ENCODE data around the gene NAMPT. TPM values are rescaled to one million over a fixed set of nuclear protein-coding genes. Genes with fewer than 3 reads are reported as not detected.
"Not testable (repeated sequence)": the region's sequence is repeated elsewhere in the genome, so short reads cannot be mapped to it uniquely, and the experiment has no call there.

The NAMPT gene
- total RNA-seq, 1 donor: 47.9 TPM

- DNase-seq (ENCODE audit: low read depth in 2 of 3, low spot score in 2 of 3): no peak
Measured at GRCh38 chr7:106238830-106239229, 46.0 kb downstream of the NAMPT start.

GRCh38 chr7:106236065-106236464 is 48.7 kb downstream of the NAMPT start:
- DNase-seq (ENCODE audit: low read depth in 2 of 3, low spot score in 2 of 3): no peak

DNA sequence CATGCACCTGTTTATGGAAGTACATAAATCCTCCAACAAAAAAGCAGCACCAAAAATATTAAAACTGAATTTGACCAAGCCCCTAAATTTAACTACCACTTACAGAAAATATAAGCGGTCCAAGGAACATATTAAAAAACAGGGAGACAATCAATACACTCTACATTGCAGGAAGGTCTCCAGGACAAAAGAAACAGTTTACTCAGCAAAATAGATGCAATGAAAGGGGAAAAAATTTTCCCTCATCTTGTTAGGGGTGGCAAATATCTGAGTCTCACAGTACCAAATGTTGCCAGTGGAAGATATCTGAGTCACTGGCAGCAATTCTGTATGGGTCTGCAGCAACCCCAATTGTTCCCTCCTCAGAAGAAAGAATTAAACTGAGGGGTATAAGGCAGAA is 50.4 kb downstream of the NAMPT start:
- DNase-seq (ENCODE audit: low read depth in 2 of 3, low spot score in 2 of 3): no peak

- DNase-seq (ENCODE audit: low read depth in 2 of 3, low spot score in 2 of 3): no peak
Measured at GRCh38 chr7:106231856-106232490, 52.8 kb downstream of the NAMPT start.

GRCh38 chr7:106225856-106226255 is 58.9 kb downstream of the NAMPT start:
- no peak for DNase-seq (ENCODE audit: low read depth in 2 of 3, low spot score in 2 of 3)

GRCh38 chr7:106224797-106225196 is 60.0 kb downstream of the NAMPT start:
- no peak for DNase-seq (ENCODE audit: low read depth in 2 of 3, low spot score in 2 of 3)

GRCh38 chr7:106223156-106223555 is 61.6 kb downstream of the NAMPT start:
- no peak for DNase-seq (ENCODE audit: low read depth in 2 of 3, low spot score in 2 of 3)

DNA sequence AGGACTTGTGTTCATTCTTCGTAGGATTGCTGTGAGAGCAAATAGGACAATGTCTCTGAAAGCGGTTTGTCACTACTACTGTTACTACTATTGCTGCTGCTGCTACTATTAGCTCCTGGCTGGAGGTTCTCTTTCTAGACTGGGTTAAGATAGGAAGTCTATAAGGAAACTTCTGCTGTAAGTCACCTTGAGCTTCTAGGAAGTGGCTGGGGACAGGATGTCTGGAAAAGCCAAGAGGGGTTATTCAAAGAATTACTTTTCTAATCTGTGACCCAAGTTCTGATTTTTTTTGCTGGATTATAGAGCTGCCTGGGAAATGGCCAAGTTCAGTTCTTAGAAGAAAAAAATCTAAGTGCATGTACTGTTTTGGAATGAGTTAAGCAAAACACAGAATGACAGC is 62.2 kb downstream of the NAMPT start:
- no peak for DNase-seq (ENCODE audit: low read depth in 2 of 3, low spot score in 2 of 3)

- no peak for DNase-seq (ENCODE audit: low read depth in 2 of 3, low spot score in 2 of 3)
Measured at GRCh38 chr7:106220307-106220706, 64.5 kb downstream of the NAMPT start.

GRCh38 chr7:106219170-106219569 is 65.6 kb downstream of the NAMPT start:
- DNase-seq (ENCODE audit: low read depth in 2 of 3, low spot score in 2 of 3): no peak

DNA sequence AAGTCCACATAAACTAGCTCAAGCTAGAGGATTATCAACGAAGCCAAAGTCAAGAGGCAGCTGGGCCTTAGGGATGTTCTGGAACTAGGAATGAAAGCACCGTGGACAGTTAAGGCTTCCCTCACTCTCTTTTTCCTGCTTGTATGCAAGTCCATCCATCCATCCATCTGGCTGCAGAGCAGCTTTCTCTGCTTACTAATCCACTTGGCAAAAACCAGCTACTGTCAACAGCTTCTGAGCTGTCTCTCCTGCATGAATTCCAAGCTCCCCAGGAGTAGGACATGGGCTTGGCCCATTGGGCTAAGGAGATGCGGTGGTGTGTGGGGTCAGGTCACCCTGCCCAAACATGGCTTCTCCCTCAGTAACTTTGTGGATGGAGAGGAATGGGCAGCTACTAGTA is 66.2 kb downstream of the NAMPT start:
- DNase-seq (ENCODE audit: low read depth in 2 of 3, low spot score in 2 of 3): no peak

DNA sequence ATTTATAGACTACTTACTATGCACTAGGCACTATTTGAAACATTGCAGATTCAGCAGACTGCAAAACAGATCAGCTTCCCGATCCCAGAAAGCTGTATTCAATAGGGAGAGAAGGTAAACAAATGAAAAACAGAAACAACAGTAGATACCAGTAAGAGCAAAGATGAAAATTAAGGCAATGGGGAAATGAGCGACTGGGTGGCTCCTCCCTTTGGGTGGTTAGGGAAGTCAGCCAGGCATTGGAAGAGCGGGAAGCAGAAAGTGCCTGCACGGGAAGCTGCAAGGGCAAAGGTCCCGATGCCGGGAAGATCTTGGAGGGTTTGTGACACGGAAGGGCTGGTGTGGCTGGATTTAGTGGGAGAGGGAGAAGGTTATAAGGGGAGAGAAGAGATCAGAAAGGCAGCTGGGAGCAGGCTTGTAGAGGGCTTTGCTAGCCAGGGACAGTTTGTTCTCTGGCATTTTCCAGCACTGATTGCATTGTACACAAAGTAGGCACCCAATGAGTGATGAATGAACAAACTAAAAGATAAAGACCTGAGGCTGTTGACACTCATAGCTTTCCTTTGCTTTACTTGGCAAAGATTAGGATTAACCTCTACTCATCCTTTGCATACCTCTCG is 67.8 kb downstream of the NAMPT start:
- DNase-seq (ENCODE audit: low read depth in 2 of 3, low spot score in 2 of 3): no peak

DNA sequence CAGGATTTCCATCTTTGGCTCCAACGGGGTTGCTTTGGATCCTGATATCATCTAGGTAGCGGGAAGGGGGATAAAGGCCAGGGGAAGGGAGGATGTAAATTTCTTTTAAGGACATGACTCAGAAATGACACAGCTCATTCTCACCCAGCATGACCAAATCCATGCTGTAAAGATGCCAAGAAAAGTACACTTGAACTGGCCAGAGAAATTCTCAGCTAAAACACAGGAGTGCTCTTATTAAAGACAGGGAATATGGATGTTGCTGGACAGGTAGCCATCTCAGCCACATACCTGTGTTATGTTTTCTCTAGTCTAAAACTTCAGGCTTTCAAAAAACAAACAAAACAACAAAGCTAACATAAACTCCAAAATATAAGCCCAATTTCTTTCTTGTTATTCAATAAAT is 68.3 kb downstream of the NAMPT start:
- DNase-seq (ENCODE audit: low read depth in 2 of 3, low spot score in 2 of 3): peak in 2 of 3 donors; percentile 0 to 17

DNA sequence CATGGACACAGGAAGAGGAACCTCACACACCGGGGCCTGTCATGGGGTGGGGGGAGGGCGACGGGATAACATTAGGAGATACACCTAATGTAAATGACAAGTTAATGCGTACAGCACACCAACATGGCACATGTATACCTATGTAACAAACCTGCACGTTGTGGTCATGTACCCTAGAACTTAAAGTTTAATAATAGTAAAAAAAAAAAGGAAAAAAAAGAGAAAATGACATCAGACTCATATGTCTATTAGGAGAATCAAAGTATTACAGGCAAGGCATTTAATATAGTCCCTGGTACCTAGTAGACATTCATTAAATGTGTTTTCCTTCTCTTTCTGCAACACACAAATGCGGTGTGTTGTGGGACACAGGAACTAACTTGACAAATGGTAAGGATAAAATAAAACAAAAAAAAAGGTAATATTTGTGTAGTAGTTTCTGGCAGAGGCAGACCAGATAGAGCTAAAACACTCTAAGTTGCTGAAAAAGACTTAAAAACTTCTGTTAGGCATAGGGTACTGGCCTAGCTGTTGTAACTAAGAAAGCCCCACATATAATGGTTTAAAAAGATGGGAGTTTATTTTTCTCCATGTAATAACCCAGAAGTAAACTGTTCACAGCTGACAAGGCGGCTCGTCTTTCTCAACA is 68.8 kb downstream of the NAMPT start:
- DNase-seq (ENCODE audit: low read depth in 2 of 3, low spot score in 2 of 3): no peak

DNA sequence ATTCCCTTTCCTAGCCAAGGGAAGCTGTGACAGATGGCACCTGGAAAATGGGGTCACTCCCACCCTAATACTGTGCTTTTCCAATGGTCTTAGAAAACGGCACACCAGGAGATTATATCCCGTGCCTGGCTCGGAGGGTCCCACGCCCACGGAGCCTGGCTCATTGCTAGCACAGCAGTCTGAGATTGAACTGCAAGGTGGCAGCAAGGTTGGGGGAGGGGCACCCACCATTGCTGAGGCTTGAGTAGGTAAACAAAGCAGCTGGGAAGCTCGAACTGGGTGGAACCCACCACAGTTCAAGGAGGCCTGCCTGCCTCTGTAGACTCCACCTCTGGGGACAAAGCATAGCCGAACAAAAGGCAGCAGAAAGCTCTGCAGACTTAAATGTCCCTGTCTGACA is 75.8 kb downstream of the NAMPT start:
- not testable (repeated sequence) for DNase-seq (ENCODE audit: low read depth in 2 of 3, low spot score in 2 of 3)

DNA sequence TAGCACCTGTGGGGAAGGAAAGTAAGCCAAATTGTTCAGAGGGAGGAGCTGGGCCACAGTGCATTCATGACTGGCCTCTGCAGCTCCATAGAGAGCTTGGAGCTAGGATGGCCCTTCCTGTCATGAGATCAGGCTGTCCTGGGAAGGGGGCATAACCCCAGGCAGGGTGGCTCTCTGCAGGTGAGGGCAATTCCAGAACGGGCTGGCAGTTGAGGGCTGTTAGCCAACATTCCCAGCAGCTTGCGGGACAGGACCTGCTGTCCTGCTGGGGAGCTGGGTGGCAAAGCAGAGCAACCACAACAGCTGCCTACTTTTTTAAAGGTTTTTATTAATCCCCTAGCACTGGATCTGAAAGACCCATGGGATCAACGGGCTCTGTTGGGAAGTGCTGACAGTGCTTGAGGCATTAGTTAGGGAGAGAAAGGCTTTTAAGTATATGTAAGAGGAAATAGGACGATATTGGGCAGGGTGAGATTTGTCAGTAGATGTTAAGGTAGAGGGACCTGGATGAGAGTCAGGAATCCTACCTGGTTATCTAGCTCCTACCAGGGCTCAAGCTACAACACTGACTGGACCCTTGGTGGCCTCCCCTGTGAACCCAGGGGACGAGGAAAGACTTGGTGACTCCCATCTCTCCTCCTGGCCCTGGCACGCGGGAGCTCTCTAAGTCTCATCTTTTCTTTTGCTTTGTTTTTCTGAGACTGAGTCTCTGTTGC is 77.8 kb downstream of the NAMPT start:
- no peak for DNase-seq (ENCODE audit: low read depth in 2 of 3, low spot score in 2 of 3)

DNA sequence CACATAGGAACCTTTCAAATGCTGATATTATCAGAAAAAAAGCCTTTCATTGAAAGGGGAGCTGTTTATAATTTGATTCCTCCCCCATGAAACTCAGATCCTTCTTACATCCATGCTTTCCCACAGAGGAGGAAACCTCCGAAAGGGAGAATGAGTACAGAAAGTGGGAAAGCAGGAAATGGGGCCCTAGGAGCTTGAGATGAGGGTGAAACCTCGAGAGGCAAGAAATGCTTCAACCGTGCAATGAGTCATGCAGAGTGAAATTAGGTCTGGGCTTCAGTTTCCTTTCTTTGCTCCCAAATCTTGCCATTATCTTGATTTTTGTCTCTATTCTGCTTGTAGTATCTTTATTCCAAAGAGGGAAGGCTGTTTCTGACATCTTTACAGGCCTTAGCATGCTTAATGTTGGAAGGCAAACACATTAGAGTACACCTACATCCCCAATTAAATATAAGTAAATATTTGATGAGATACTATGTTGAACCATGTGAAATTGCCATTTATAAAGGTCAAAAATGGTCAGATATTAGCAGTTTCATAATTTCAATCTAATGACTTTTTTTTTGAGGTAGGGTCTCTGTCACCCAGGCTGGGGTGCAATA is 79.1 kb downstream of the NAMPT start:
- no peak for DNase-seq (ENCODE audit: low read depth in 2 of 3, low spot score in 2 of 3)

DNA sequence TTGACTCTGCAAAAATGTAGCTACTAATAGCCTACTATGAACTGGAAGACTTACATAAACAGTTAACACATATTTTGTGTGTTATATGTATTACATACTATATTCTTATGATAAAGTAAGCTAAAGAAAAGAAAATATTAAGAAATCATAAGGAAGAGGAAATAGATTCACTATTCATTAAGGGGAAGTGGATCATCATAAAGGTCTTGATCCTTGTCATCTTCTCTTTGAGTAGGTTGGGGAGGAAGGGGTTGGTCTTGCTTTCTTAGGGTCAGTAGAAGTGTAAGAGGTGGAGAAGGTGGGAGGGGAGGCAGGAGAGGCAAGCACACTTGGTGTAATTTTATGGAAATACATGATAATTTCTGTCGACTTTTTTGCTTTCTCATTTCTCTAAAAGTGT is 81.3 kb downstream of the NAMPT start:
- no peak for DNase-seq (ENCODE audit: low read depth in 2 of 3, low spot score in 2 of 3)

DNA sequence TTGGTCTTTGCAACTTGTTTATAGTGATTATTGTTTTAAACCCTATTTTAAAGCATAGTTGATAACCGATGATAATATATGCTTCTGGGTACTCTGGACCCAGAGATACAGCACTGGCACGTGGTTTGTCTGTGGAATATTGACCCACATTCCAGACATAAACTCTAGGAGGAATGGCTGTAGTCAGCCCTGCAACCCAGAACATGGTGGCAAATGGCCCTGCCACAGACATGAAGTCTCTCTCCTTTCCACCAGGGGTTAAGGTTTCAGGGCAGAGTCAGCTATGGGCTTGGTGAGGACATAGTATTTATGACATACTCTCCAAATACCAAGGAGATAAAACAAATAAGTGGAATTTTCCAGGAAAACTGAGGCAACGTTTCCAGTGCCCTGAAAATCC is 83.6 kb downstream of the NAMPT start:
- DNase-seq (ENCODE audit: low read depth in 2 of 3, low spot score in 2 of 3): no peak

DNA sequence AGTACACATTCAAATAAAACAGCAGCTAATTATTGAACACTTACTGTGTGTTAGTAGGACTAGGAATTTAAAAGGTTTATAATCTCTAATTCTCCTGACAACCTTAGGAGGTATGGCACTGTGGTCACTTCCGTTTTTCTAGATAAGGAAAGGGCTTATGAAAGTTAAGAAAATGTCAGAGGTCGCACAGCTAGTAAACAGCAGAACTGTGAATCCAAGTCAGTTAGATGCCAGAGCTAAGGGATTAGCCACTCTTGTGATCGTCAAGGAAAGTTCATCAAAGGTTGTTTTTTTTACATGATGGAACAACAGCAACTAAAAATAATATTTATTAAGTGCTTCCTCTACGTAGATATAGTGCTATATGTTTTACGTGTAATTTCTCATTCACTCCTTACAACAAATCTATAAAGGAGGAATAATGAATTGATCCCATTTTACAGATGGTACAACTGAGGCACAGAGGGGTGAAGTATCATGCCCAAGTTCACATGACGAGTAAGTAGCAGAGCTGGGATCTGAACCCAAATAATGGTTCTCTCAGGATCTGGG is 84.9 kb downstream of the NAMPT start:
- no peak for DNase-seq (ENCODE audit: low read depth in 2 of 3, low spot score in 2 of 3)

GRCh38 chr7:106199024-106199423 is 85.8 kb downstream of the NAMPT start:
- DNase-seq (ENCODE audit: low read depth in 2 of 3, low spot score in 2 of 3): no peak
